Psoas muscle (tissue), 8 donors: Measurements from ENCODE around the gene B3GALNT1. TPM values are rescaled to one million over a fixed set of nuclear protein-coding genes. Genes with fewer than 3 reads are reported as not detected.

Source experiments
- ATAC-seq, 4 donors: fragments of 200-7000 bp; cut with Tn5 transposase; one replicate each; pipeline ENCODE4 v1.9.1; 2020; ENCODE audit warnings: moderate library complexity in 3 of 4, mild to moderate bottlenecking in 2 of 4
- DNase-seq, 2 donors: peaks; one replicate each; pipeline ENCODE4 v3.0.0-alpha.2; 2020
- H3K27ac ChIP-seq: fragments of 200-600 bp; one replicate; pipeline ENCODE4 v1.8.0; 2022
- H3K27me3 ChIP-seq, 3 donors: fragments of 200-600 bp in 1 of 3; one replicate each; pipeline versions ENCODE4 v1.6.1 to v1.8.0; 2013 to 2022; ENCODE audit warnings: low read length in 2 of 3, mild to moderate bottlenecking in 2 of 3, moderate library complexity in 1 of 3; ENCODE audit not compliant: insufficient read depth in 3 of 3
- H3K36me3 ChIP-seq, 2 donors: fragments of 200-600 bp in 1 of 2; one replicate each; pipeline versions ENCODE4 v1.6.1 to v1.8.0; 2013 to 2022; ENCODE audit warnings: low read depth in 1 of 2, mild to moderate bottlenecking in 1 of 2, moderate library complexity in 1 of 2; ENCODE audit not compliant: insufficient read depth in 1 of 2
- H3K4me1 ChIP-seq: fragments of 200-600 bp; one replicate; pipeline ENCODE4 v1.8.0; 2022
- H3K4me3 ChIP-seq: fragments of 200-600 bp; one replicate; pipeline ENCODE4 v1.8.0; 2022; ENCODE audit warnings: mild to moderate bottlenecking
- H3K9me3 ChIP-seq: fragments of 200-600 bp; one replicate; pipeline ENCODE4 v1.8.0; 2022
- WGBS, 3 donors: extraction: QIAGEN DNeasy Blood & Tissue Kit; methylation state at CpG; one replicate each; pipeline versions ENCODE4 v1.1.6 to v1.1.7; 2013; 5-methylcytosine and 5-hydroxymethylcytosine counted together
- intact Hi-C, 2 donors: fragments of 100-400 bp; cut with DNase I; formaldehyde crosslinking; loops; one replicate each; pipeline versions ENCODE4 v1.11.0 to v1.14.2; 2022
- polyA plus RNA-seq, 3 donors: library from polyadenylated mRNA; stranded (reverse); fragments of 200-250 nt; gene quantifications; one replicate each; pipeline ENCODE4 v1.2.3, GENCODE V29; 2013
- total RNA-seq, 4 donors: library from RNA; stranded (reverse); fragmentation: NEBNext Ultra II Directional in 2 of 4; extraction: Animal tissue kit (Norgen Biotek cat#: 25700) in 2 of 4; gene quantifications; one replicate each; pipeline versions ENCODE4 v1.2.1 to v1.2.4, GENCODE V29; 2021 to 2023
- TF ChIP-seq, protein P1 (sequence below): fragments of 200-600 bp; IDR thresholded peaks from one replicate; pipeline ENCODE4 v1.8.0; 2022; ENCODE audit warnings: antibody characterized with exemption
- donor health status: healthy with polysubstance abuse.
- donor health status: DM: no; HTN: no; CAD: no; lungs with moderate emphysema.
- donor health status: Bipolar disorder and iron deficiency.
- donor health status: healthy.
- donor health status: DM: yes; HTN: yes; CAD: no.
- donor health status: DM: no; HTN: no; CAD: no.
- donor health status: DM: no; HTN: no; CAD: no.
- donor health status: DM: yes; HTN: yes; CAD: no.

Gene B3GALNT1
- total and polyA plus RNA-seq, 7 donors: 0.35 to 2.0 (median 0.74) TPM

DNA sequence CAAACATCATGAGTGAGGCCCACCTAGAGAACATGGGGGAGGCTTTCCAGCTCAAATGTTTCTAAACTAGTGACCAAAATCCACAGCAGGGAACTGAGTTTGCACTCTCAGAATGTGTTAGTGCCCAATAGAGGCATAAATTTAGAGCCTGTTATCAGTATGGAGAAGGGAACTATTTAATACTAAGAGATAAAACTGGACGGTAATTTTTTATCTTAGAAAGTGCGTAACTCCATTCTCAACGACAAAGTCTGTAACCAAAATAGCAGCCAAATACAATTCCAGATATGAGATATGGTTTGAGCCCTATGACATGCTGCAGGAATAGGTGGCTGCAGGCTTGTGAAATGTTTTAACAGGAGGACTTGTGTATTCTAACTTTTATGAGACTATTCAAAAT lies 3.5 kb downstream of the B3GALNT1 start:
- no peak for ATAC-seq
- H3K27ac ChIP-seq: no peak overlapping the region

DNA sequence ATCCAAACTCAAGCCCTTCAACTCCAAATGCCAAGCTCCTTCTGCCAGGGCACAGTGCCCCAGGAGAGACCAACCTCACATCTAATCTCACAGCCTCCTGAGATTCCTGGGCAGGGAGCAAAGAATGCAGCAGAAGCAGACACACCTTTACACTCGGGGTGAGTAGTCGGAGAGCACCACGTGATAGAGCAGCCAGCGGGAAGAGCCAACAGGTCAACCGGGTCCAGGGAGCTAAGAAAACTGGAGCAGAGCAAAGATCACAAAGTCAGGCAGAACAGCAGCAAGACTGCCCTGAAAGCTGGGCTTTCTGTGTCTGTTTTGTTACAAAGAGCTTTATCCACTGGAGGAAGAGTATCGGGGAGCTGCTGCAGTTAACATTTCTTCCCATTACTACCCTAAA lies 4.2 kb downstream of the B3GALNT1 start:
- intact Hi-C loops: no loop called here
- no peak overlapping the region for H3K27ac ChIP-seq
- DNase-seq (no peak), ATAC-seq (no peak)
- no peaks in the 10 kb centered on the region for H3K9me3 ChIP-seq
- no peaks in the 10 kb centered on the region for H3K4me1 ChIP-seq
- TF ChIP-seq, protein P1, sequence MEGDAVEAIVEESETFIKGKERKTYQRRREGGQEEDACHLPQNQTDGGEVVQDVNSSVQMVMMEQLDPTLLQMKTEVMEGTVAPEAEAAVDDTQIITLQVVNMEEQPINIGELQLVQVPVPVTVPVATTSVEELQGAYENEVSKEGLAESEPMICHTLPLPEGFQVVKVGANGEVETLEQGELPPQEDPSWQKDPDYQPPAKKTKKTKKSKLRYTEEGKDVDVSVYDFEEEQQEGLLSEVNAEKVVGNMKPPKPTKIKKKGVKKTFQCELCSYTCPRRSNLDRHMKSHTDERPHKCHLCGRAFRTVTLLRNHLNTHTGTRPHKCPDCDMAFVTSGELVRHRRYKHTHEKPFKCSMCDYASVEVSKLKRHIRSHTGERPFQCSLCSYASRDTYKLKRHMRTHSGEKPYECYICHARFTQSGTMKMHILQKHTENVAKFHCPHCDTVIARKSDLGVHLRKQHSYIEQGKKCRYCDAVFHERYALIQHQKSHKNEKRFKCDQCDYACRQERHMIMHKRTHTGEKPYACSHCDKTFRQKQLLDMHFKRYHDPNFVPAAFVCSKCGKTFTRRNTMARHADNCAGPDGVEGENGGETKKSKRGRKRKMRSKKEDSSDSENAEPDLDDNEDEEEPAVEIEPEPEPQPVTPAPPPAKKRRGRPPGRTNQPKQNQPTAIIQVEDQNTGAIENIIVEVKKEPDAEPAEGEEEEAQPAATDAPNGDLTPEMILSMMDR: no peak
- WGBS, 3 donors: 92 to 94% (median 93%) methylated on average over 6 of the region's 6 CpGs
- H3K27me3 ChIP-seq: peaks cover 0 to 20% (median 0%) of the 10 kb centered on the region in 3 donors
- H3K4me3 ChIP-seq: no peak overlapping the region
- H3K36me3 ChIP-seq: no peaks in the 10 kb centered on the region

More for the DNA sequence above, 3.5 kb downstream of the B3GALNT1 start:
- TF ChIP-seq, protein P1: no peak
- H3K4me1 ChIP-seq: no peaks in the 10 kb centered on the region
- H3K27me3 ChIP-seq: peaks cover 0 to 20% (median 0%) of the 10 kb centered on the region in 3 donors
- intact Hi-C loops: no loop called here
- no peak for DNase-seq
- H3K9me3 ChIP-seq: no peaks in the 10 kb centered on the region
- no peak overlapping the region for H3K4me3 ChIP-seq
- WGBS, 3 donors: 83 to 93% (median 89%) methylated on average over 3 of the region's 3 CpGs
- H3K36me3 ChIP-seq: no peaks in the 10 kb centered on the region

DNA sequence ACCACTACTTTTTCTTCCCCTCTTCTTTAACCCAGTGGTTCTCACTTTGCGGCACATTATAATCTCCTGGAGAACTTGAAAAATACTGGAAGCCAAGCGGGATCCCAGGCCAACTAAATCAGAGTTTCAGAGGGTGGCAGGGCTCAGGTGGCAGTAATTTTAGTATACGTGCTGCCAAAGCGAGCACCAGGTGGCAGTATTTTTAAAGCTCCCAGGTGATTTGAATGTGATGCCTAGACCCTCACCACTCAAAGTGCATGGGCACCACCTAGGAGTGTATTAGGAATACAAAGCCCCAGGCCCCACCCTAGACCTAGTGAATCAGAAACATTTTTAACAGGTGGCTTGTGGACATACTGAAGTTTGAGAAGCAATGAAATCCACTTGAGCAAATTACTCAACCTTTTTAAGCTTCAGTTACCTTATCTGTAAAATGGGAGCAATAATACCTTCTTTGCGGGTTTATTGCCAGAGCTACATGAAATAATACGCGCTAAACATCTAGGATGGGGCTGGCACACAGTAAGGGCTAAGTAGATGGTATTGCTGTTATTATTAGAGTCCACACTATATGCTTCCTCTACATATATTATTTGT lies 8.3 kb downstream of the B3GALNT1 start:
- TF ChIP-seq, protein P1: no peak
- no peak for ATAC-seq
- no peak for DNase-seq
- Histone ChIP-seq H3K4me3 (no peak overlapping the region), H3K27ac (no peak overlapping the region), H3K36me3 (no peaks in the 10 kb centered on the region), H3K4me1 (no peaks in the 10 kb centered on the region), H3K9me3 (no peaks in the 10 kb centered on the region), H3K27me3 (no peaks in the 10 kb centered on the region)
- WGBS, 3 donors: 72 to 85% (median 82%) methylated on average over 7 of the region's 7 CpGs
- intact Hi-C loops: no loop called here

DNA sequence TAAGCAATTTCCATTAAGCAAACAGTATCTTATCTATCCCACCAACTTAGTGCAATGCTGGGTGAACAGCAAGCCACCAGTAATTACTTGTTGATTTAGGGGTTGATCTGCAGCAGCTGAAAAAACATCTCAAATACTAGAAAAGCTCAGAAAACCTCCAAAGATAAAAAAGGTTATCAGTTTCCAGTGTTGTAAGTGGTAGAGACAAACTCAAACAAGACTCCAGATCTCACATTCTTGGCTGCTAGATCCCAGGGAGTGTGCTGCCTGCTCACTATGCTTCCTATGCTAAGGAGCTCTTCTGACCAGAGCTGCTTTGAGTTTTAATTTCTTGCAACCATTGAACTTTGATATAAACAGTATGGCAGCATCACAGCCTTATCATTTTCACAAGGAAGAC lies 11.3 kb downstream of the B3GALNT1 start:
- DNase-seq: no peak
- Histone ChIP-seq H3K27me3 (no peaks in the 10 kb centered on the region), H3K4me3 (no peak overlapping the region), H3K4me1 (no peaks in the 10 kb centered on the region), H3K36me3 (no peaks in the 10 kb centered on the region), H3K9me3 (no peaks in the 10 kb centered on the region), H3K27ac (no peak overlapping the region)
- intact Hi-C loops: no loop called here
- TF ChIP-seq, protein P1: no peak
- ATAC-seq: no peak

DNA sequence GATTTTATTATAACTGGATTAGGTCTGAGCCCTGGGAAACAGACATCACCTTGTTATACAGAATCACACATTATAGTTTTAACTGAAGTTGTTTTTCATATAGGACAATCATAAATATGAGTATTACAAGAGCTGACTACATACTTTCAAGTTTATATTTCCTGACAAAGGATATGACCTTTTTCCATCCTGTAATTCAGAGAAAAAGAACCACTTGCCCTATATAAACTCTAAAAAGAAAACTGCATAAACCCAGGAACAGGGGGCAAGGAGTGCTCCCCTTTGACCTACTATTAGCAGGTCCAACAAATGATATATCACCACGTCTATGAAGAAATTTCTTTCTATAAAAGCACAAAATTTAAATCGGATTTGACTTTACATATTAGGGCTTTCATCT lies 20.9 kb downstream of the B3GALNT1 start:
- no peak for DNase-seq
- no peak for ATAC-seq
- no peak overlapping the region for H3K27ac ChIP-seq
- no peaks in the 10 kb centered on the region for H3K27me3 ChIP-seq
- no peaks in the 10 kb centered on the region for H3K36me3 ChIP-seq
- WGBS, 3 donors: 76 to 80% (median 79%) methylated on average over 2 of the region's 2 CpGs
- no peaks in the 10 kb centered on the region for H3K9me3 ChIP-seq
- no peaks in the 10 kb centered on the region for H3K4me1 ChIP-seq
- no peak overlapping the region for H3K4me3 ChIP-seq
- TF ChIP-seq, protein P1: no peak
- intact Hi-C loops: no loop called here
